GM10847 (cell line): ENCODE results near the gene IGSF3.

Source experiments
- POLR2A ChIP-seq: IDR thresholded peaks from 2 replicates; pipeline ENCODE4 v1.6.1; 2011; ENCODE audit not compliant: insufficient read length; ENCODE audit errors: extremely low read depth

IGSF3 gene

DNA sequence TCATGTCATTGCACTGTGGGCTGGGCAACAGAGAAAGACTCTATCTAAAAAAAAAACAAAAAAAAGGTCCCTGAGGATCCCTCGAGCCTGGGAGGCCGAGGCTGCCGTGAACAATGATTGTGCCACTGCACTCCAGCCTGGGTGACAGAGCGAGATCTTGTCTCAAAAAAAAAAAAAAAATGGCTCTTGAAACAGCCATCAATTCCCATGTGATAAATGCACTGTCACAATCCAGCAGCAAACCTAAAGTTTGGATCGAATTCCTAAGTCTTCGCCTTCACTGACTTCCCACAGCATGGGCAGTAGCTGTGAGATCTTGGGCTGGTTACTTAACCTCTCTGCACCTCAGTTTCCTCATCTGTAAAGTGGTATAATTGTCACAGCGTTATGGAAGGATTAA, 43.5 kb downstream of the IGSF3 start:
- no peak for TF ChIP-seq POLR2A

GRCh38 chr1:116605315-116605714, 62.2 kb downstream of the IGSF3 start:
- no peak for TF ChIP-seq POLR2A

- no peak for TF ChIP-seq POLR2A
Measured at GRCh38 chr1:116587501-116588227, 79.9 kb downstream of the IGSF3 start.

DNA sequence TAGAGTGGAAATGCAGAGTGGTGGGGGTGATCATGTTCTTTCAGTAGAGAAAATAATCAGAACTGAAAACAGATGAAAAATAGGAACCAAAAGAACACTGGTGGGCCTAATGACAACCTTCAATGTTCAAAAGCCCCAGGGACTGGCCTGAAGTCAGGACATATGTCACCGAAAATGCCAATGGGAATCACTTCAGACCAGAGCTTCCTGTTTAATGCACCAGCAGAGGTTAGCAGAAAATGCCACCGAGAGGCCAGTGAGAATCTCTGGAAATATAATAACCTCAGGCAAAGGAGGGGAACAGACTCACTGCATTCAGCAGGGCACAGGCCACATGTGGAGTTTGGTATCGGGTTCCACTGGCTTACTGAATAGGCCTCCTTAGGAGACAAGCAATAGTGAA, 80.8 kb downstream of the IGSF3 start:
- TF ChIP-seq POLR2A, result no peak

DNA sequence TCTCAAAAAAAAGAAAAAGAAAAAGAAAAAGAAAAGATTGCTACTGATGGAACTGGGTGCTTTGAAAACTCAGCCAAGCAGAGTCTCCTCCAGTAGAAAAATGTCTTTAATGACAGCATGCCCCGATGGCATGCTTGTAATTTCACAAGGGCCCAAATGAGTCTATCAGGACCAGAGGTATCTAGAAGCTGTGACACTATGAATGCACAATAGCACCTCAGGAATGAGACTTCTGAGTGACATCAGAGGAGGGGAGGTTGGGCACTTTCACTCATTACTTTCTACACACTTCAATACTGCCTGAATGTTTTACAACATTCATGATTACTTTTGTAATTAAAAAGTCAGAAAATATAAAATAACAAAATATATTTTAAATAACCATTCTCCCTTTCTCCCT, 81.6 kb downstream of the IGSF3 start:
- no peak for TF ChIP-seq POLR2A

DNA sequence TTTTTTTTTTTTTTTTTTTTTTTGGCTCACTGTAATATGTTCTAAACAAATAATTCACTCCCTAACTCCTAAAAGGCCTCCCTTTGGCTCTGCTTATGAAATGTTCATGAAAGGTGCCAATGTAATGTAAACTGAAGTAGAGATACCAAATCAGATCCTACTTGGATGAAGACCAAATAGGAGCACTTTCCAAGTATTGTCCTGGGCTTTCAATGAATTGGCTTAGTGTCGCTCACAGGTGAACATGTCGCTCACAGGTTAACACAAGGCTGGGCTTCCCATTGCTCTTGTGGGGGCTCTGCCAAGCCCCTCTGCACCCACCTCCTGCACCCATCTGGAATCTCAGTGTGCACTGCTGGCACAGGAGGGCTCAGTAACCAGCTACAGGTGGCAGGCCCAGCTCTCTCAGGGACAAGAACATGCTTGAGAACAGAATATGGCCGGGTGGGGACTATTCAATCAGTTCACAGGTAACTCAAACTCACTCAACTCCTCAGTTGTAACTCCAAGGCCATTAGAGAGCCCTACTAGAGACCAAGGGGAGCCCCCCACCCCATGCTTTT, 86.1 kb downstream of the IGSF3 start:
- no peak for TF ChIP-seq POLR2A

- no peak for TF ChIP-seq POLR2A
Measured at GRCh38 chr1:116580446-116581322, 86.8 kb downstream of the IGSF3 start.

DNA sequence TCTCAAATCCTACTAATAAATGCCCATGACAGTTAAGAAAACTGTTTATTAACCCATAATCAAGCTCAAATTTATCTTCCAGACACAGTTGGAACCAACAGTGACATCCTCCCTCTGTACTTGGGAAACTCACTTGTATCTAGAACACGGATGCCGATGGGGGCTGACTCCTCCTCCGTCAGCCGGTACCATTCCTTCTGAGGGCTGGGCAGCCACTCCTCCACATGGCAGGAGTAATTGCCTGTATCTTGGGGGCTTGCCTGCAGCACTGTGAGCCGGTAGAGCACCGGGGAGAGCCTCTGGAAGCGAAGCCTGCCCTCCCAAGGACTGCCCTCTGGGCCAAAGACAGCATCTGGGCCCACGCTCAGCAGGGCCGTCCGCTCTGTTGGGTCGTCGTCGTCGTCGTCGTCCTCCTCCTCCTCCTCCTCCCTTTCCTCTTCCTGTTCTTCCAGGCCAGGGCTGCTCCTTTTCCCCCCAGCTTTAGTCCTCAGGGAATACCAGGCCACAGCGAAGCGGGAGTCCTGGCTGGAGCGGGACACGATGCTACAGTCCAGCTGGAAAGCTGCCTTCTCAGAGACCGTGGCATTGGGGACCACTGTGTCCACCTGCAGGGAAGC, 88.2 kb downstream of the IGSF3 start:
- no peak for TF ChIP-seq POLR2A

GRCh38 chr1:116578581-116578980, 89.0 kb downstream of the IGSF3 start:
- no peak for TF ChIP-seq POLR2A

DNA sequence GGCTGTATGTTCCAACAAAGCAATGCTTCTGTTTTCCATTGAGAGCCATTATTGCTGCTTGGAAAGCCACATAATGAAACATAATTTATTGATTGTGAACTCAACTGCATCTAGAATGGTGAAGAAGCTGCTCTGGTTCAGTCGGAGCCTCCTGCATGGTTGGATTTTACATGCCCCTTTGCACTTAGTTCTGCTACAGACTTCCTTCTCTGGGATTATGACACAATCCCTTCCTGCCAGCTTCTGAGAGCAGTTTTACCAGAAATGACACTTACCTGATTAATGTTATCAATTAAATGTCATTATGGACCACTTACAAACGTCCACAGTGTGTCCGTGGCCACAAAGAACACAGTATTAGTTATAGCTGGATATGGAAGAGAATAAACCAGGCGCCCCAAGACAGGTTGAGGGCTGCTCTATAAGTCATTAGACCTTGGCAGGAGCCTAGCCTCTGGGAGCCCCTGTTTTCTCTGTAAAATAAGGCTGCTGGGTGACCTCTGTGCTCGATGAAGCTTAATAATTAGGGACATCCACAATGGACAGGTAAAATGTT, 89.7 kb downstream of the IGSF3 start:
- TF ChIP-seq POLR2A, result no peak

DNA sequence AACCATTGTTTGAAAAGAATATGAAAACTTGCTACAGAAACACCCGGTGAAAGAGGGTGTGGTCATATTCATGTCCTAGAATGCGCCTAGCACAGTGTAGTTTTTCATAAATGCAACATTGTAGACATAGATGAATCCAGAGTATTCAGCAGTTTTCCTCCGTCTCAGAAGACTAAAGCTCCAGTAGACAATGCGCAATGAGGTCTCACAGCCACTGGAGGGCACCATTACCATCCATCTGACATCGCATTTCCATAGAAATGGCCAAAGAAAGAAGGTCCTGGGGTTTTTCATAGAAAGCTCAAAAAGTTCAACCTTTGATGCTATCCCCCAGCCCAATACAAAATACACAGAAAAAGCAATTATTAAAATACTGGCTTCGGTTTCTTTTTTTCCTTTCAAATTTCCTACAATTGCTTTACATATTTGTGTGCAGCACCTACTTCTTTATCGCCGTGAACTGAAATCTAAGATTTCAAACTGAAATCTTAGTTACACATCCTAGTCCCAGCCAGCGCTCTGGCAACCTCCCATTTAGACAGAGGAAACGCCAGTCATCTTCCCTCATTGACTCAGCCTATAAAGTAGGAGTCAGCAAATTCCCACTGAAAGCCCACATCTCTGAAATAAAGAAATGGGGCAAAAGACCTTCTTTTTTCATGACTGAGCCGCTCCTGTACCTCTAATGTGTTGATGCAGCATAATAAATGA, 92.8 kb downstream of the IGSF3 start:
- TF ChIP-seq POLR2A, result no peak

DNA sequence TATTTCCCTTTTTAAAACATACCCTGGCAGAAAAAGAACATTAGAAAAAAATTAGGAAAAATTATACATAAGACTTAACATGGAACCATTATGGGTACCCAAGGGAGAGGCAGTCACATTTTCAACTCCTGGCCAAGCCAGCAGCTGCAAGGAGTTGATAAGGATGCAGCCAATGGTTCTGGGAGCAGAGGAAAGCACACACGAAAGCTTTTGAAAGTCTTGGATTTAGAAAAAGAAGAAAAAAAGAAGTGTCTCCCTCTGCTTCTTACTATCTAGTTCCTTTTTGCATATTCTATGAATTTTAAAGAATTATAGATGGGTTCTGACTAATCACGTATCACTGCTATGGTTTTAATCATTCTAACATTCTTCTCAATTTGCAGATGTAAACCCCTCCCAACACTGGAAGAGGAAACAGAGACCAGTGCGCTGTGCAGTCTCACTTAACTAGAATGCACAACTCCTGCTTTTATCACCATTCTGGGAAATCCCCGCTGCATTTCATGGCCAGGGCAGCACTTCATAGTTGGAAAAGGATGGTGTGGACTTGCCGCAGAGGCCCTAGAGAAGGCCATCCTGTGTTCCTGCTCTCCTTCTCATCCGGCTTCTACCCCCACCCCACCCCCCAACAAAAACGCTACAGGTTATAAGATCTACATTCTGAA, 94.0 kb downstream of the IGSF3 start:
- TF ChIP-seq POLR2A, result no peak

DNA sequence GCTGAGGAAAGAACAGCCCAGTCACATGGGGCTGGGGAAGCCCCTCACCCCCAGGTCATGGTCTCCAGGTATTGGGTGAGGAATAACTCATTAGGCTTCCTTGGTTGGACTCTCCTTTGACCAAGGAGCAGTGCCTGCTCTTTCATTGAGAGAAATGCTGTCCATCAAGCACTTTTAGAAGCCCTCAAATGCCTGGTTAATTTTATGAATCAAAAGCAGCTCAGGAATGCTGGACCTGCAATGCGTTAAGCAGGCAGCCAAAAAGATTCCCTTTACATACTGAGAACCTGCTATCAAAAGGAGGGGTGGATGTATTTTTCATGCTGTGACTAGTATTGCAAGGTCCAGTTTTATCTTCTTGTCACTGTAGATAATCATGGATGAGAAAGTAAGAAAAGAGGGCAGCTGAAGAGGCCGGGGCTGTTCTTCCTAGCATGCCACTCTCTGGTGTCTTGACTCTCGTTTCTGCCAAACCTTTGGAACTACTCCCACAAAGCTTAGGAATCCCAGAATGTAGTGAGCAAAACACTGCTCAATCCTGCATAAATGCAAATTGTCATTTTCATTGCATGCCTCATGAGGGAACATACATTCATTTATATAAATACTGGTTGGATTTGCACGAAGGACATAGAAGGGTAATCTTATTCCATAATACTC, 94.6 kb downstream of the IGSF3 start:
- TF ChIP-seq POLR2A, result no peak

DNA sequence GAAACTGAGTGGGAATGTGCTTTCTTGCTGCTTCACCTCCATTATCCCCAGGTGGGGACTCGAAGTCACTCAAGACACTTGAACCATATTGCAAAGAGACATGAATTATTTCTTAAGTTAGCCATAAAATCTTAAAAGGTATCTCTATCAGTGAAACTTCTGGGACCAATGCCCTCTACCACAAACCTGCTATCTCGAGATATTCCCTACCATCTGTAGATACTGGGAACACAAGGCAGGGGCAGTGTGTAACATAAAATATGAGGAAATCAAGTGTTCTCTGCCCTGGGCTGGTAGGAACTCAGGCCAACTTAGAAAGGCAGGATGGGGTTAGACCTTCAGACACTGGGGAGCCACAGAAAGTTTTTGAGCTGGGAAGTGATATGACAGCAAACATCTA, 95.4 kb downstream of the IGSF3 start:
- no peak for TF ChIP-seq POLR2A
